K562 (cell line): ENCODE measurements around the gene SLC13A3. TPM values are rescaled to one million over a fixed set of nuclear protein-coding genes. Genes with fewer than 3 reads are reported as not detected.

Experiments
- ATAC-seq: fragments of 200-7000 bp; cut with Tn5 transposase; 3 replicates; pipeline ENCODE4 v1.9.1; 2020; ENCODE audit warnings: moderate library complexity
- BruUV-seq: library from RNA; stranded (reverse); fragments of 400-500 nt; replicated peaks from 2 replicates; lab custom pipeline; 2021; lab: Mats Ljungman, UMichigan
- CTCF ChIA-PET: fragments of 300-600 bp; formaldehyde crosslinking; extraction: SDS; loops from one replicate; lab custom pipeline; 2021; ENCODE audit warnings: low intra/inter-chr PET ratio; lab: Yijun Ruan, JAX
- POLR2A ChIA-PET: fragments of 300-600, 350-650 bp; sonication (Branson Sonifier 250); formaldehyde crosslinking; extraction: SDS; loops from one replicate; lab custom pipeline; 2021; ENCODE audit warnings: antibody characterized with exemption, inconsistent platforms; lab: Yijun Ruan, JAX
- DNase-seq, 4 experiments: peaks; one replicate each; pipeline versions ENCODE4 v3.0.0 to v3.0.0-alpha.2; 2011 to 2018; ENCODE audit warnings: low spot score in 3 of 4, mixed read lengths in 3 of 4; ENCODE audit errors: extremely low read depth in 1 of 4
- FAIRE-seq: peaks from 2 replicates; lab custom pipeline; 2011; peaks lifted over from hg19 to GRCh38; lab: Jason Lieb, UNC
- H2AFZ ChIP-seq: 2 replicates; pipeline ENCODE4 v1.6.0; 2011; ENCODE audit warnings: low read depth, low read length, control low read depth, inconsistent platforms
- H3K27ac ChIP-seq: fragments of 200-600 bp; 3 replicates; pipeline ENCODE4 v1.8.0; 2011; ENCODE audit warnings: low read depth, mild to moderate bottlenecking, control low read depth, inconsistent platforms, low read length, moderate library complexity, mixed read lengths; ENCODE audit errors: extremely low read depth
- H3K27me3 ChIP-seq, 2 experiments: fragments of 300-600 bp in 1 of 2; 2 replicates in 1 of 2; 3 replicates in 1 of 2; pipeline versions ENCODE4 v1.6.0 to v1.8.0; 2011; ENCODE audit warnings: inconsistent platforms in 2 of 2, low read length in 2 of 2, mild to moderate bottlenecking in 1 of 2, mixed read lengths in 1 of 2, moderate library complexity in 1 of 2; ENCODE audit not compliant: control insufficient read depth in 2 of 2, insufficient read depth in 2 of 2
- H3K36me3 ChIP-seq: fragments of 300-600 bp; 3 replicates; pipeline ENCODE4 v1.8.0; 2011; ENCODE audit warnings: mild to moderate bottlenecking, low read length, inconsistent platforms; ENCODE audit not compliant: control insufficient read depth, insufficient read depth
- H3K4me1 ChIP-seq, 2 experiments: fragments of 200-600 bp in 1 of 2; replicated peaks in 1 of 2; 2 replicates in 1 of 2; 3 replicates in 1 of 2; pipeline versions ENCODE4 v1.5.1 to v1.8.0; 2011; ENCODE audit warnings: inconsistent platforms in 2 of 2, low read length in 2 of 2, mild to moderate bottlenecking in 1 of 2, mixed read lengths in 1 of 2, moderate library complexity in 1 of 2; ENCODE audit not compliant: control insufficient read depth in 2 of 2, insufficient read depth in 2 of 2
- H3K4me2 ChIP-seq: 2 replicates; pipeline ENCODE4 v1.6.1; 2011; ENCODE audit warnings: low read length, control low read depth, inconsistent platforms, mixed read lengths; ENCODE audit not compliant: insufficient read depth
- H3K4me3 ChIP-seq: fragments of 200-600 bp; sonication (generic), shearing (Covaris generic); 2 replicates; pipeline ENCODE4 v1.5.1; 2016; ENCODE audit warnings: control low read depth, inconsistent platforms
- H3K79me2 ChIP-seq: fragments of 200-600 bp; 3 replicates; pipeline ENCODE4 v1.8.0; 2011; ENCODE audit warnings: low read length, inconsistent platforms; ENCODE audit not compliant: control insufficient read depth, insufficient read depth
- H3K9ac ChIP-seq, 2 experiments: 2 replicates each; pipeline versions ENCODE4 v1.6.0 to v1.6.1; 2011; ENCODE audit warnings: low read depth in 2 of 2, low read length in 2 of 2, control low read depth in 1 of 2, inconsistent platforms in 1 of 2, mild to moderate bottlenecking in 1 of 2, mixed read lengths in 1 of 2; ENCODE audit not compliant: insufficient read depth in 1 of 2
- H3K9me1 ChIP-seq: one replicate; pipeline ENCODE4 v1.6.0; 2011; ENCODE audit warnings: inconsistent platforms, mild to moderate bottlenecking, low read length, moderate library complexity; ENCODE audit not compliant: control insufficient read depth, insufficient read depth
- H3K9me3 ChIP-seq: replicated peaks from 2 replicates; pipeline ENCODE4 v1.5.1; 2011; ENCODE audit warnings: low read depth, low read length, inconsistent platforms; ENCODE audit not compliant: control insufficient read depth, insufficient read depth
- H4K20me1 ChIP-seq: replicated peaks from 2 replicates; pipeline ENCODE4 v1.6.1; 2011; ENCODE audit warnings: low read length, inconsistent platforms, mixed read lengths; ENCODE audit not compliant: control insufficient read depth, insufficient read depth
- HDGF ChIP-seq: fragments of 450-650 bp; IDR thresholded peaks from 2 replicates; pipeline ENCODE4 v1.6.1; 2016
- JUND ChIP-seq, 2 experiments: IDR thresholded peaks; 2 replicates in 1 of 2; 3 replicates in 1 of 2; pipeline ENCODE4 v1.6.1; 2011; ENCODE audit warnings: borderline replicate concordance in 2 of 2, low read depth in 2 of 2, low read length in 2 of 2, improper control_type of control experiment in 1 of 2, missing biosample characterization in 1 of 2, missing genetic modification characterization in 1 of 2, missing genetic modification reagents in 1 of 2
- KLF13 ChIP-seq: fragments of 450-650 bp; IDR thresholded peaks from 2 replicates; pipeline ENCODE4 v1.6.1; 2016; ENCODE audit warnings: missing genetic modification characterization, low read depth, mild to moderate bottlenecking, missing compliant biosample characterization, moderate library complexity, borderline replicate concordance
- L3MBTL2 ChIP-seq: fragments of 450-650 bp; IDR thresholded peaks from 2 replicates; pipeline ENCODE4 v1.6.1; 2016; ENCODE audit warnings: mild to moderate bottlenecking, moderate library complexity
- NEUROD1 ChIP-seq: fragments of 150-350 bp; IDR thresholded peaks from 2 replicates; pipeline ENCODE4 v1.6.1; 2014; ENCODE audit warnings: borderline replicate concordance, low read length, low read depth; ENCODE audit not compliant: partially characterized antibody
- NFE2L1 ChIP-seq: fragments of 450-650 bp; IDR thresholded peaks from 2 replicates; pipeline ENCODE4 v1.6.1; 2016; ENCODE audit warnings: missing genetic modification characterization, low read depth, mild to moderate bottlenecking, missing compliant biosample characterization, moderate library complexity, borderline replicate concordance
- OTX1 ChIP-seq: fragments of 450-650 bp; formaldehyde crosslinking; IDR thresholded peaks from 2 replicates; pipeline ENCODE4 v1.4.0; 2022; ENCODE audit warnings: mild to moderate bottlenecking
- PHF8 ChIP-seq: fragments of 200-600 bp; sonication (generic); IDR thresholded peaks from 2 replicates; pipeline ENCODE4 v1.6.1; 2012; ENCODE audit warnings: mixed run types, mild to moderate bottlenecking, inconsistent platforms, low read length, moderate library complexity, borderline replicate concordance
- SIX5 ChIP-seq, 2 experiments: IDR thresholded peaks; 2 replicates each; pipeline ENCODE4 v1.6.1; 2011; ENCODE audit warnings: low read length in 2 of 2, borderline replicate concordance in 1 of 2, low read depth in 1 of 2, mild to moderate bottlenecking in 1 of 2, moderate library complexity in 1 of 2; ENCODE audit not compliant: insufficient read depth in 1 of 2
- SP1 ChIP-seq: sonication (generic); formaldehyde crosslinking; IDR thresholded peaks from 2 replicates; pipeline ENCODE4 v1.8.1; 2022; ENCODE audit warnings: mild to moderate bottlenecking, missing genetic modification reagents
- SRSF1 ChIP-seq: fragments of 200-400 bp; formaldehyde crosslinking; IDR thresholded peaks from 2 replicates; pipeline ENCODE4 v1.6.1; 2017; ENCODE audit warnings: mild to moderate bottlenecking, low read depth, low read length, moderate library complexity
- TBP ChIP-seq: optimal IDR thresholded peaks from 2 replicates; pipeline ENCODE3; 2011; ENCODE audit warnings: low read depth, low read length, improper control_type of control experiment
- ZNF785 ChIP-seq: fragments of 250-450 bp; sonication (Bioruptor Pico); IDR thresholded peaks from 2 replicates; pipeline ENCODE4 v1.4.0; 2020; ENCODE audit warnings: mild to moderate bottlenecking
- WGBS: fragments of 100-300 bp; shearing (Covaris generic); methylation state at CpG from one replicate; pipeline ENCODE4 v1.1.6; 2016; ENCODE audit warnings: low coverage, mixed read lengths; ENCODE audit not compliant: insufficient coverage; ENCODE audit errors: missing lambda C conversion rate; 5-methylcytosine and 5-hydroxymethylcytosine counted together
- in situ Hi-C: fragments of 300-500 bp; cut with MboI; formaldehyde crosslinking; loops from 4 replicates; pipeline ENCODE4 v1.15.0; 2018; ENCODE audit warnings: inconsistent platforms, mixed read lengths
- intact Hi-C: fragments of 100-400 bp; cut with micrococcal nuclease; formaldehyde crosslinking; loops from 2 replicates; pipeline ENCODE4 v1.14.2; 2022
- polyA plus RNA-seq, 8 experiments: library from polyadenylated mRNA; depleted of rRNA in 4 of 8; stranded (reverse) in 5 of 8; unstranded in 3 of 8; fragments of >200 nt; fragmentation: Nextera tagmentation in 2 of 8; fragmentation: Illumina TruSeq in 1 of 8; extraction: Ambion mirVana in 2 of 8; extraction: Trizol in 1 of 8; gene quantifications; 2 replicates each; pipeline versions ENCODE4 v1.2.1 to v1.2.3, GENCODE V29; 2011 to 2014; ENCODE audit warnings: inconsistent platforms in 1 of 8, missing spikeins in 1 of 8
- total RNA-seq, 7 experiments: library from RNA; depleted of rRNA in 6 of 7; stranded (reverse); fragments of >200 nt in 6 of 7; fragmentation: Illumina TruSeq in 2 of 7; extraction: Trizol in 2 of 7; gene quantifications; 2 replicates each; pipeline versions ENCODE4 v1.2.1 to v1.2.3, GENCODE V29; 2011 to 2021; ENCODE audit warnings: low replicate concordance in 1 of 7

Gene SLC13A3
- total and polyA plus RNA-seq, 9 of the 15 experiments (the other 6 are each of a cell fraction or from before 2014, with no cell fraction given), result 5.5 to 16.4 (median 8.5) TPM

DNA sequence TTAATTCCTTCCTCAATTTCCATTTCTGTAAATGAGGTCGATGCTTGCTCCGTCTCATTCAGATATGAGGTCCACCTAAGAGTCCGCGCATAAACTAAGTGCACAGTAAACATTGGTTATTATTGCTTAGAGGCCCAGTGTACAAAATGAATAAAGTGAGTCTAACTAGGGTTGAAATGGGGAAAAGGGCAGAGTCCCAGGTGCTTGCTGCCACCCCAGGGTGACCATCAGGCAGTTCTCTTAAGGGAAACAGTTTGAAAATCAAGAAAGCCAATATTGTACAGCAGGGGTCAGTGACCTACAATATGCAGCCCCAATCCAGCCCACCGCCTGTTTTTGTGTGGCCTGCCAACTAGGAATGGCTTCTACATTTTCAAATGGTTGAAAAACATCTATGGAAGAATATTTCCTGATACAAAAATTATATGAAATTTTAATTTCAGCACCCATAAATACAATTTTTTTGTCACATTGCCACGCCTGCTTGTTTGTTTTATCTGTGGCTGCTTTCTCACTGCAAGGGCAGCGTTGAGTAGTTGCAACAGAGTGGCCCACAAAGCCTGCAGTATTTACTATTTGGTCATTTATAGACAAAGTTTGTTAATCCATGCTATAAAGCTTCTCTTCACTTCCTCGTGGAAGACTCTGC, 43.3 kb downstream of the SLC13A3 start:
- ChIA-PET CTCF (no interaction called here), POLR2A (no interaction called here)
- Histone ChIP-seq H3K27me3 (no peaks in the 10 kb centered on the region), H3K27ac (no peak overlapping the region), H3K9me3 (no peaks in the 10 kb centered on the region), H4K20me1 (no peaks in the 10 kb centered on the region), H3K4me2 (no peak overlapping the region), H2AFZ (no peak overlapping the region), H3K9me1 (no peaks in the 10 kb centered on the region), H3K9ac (no peak overlapping the region), H3K79me2 (no peaks in the 10 kb centered on the region), H3K36me3 (peaks cover 2% of the 10 kb centered on the region; the same call in 1 of the 3 replicates), H3K4me3 (no peak overlapping the region), H3K4me1 (no peaks in the 10 kb centered on the region; a peak in 1 of 5 replicates)
- DNase-seq, result no peak
- intact Hi-C loops, result no loop called here
- FAIRE-seq, result no peak
- no peak for ATAC-seq
- TF ChIP-seq PHF8 (no peak), L3MBTL2 (no peak), HDGF (no peak)
- in situ Hi-C loops, result no loop called here
- no TSS peak for BruUV-seq
- WGBS, result 78% methylated on average over 8 of the region's 8 CpGs

DNA sequence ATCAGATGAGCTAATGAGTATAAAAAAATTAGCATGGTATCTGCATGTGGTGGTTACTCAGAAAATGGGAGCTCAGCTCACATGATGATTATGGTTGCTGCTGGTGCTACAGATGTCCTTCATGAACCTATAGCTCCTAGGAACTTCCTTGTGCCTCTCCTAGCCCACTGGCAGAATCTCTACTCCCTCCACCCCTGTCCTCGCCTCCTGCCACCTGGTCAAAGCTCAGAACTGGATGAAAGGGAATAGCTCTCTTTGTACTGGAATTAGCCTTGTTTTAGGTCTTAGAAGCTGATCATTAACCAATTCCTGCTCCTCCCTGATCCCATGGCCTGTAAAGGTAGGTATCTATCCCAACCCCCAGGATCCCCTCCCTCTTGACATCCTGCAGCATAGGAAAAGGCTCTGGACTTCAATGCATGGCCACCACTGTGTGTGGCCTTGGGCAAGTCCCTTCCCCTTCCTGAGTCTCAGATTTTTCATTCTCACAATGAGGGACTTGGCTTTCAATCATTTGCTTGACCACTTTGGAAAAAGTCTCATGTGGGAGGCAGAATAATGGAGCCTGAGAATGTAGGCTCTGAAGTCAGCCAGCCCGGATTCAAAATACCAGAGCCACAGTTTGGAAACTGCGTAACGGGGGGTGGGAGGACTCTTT, 43.9 kb downstream of the SLC13A3 start:
- H3K4me3 ChIP-seq, result no peak overlapping the region
- POLR2A ChIA-PET, result interaction anchor here (3.1 kb wide), 1 partner anchor 9 kb away, joined by 12 read pairs; no protein-coding TSS in a partner anchor
- H3K9me1 ChIP-seq, result no peaks in the 10 kb centered on the region
- H3K9me3 ChIP-seq, result no peaks in the 10 kb centered on the region
- no peaks in the 10 kb centered on the region; a peak in 1 of 5 replicates for H3K4me1 ChIP-seq
- in situ Hi-C loops (no loop called here), intact Hi-C loops (no loop called here)
- H3K9ac ChIP-seq, result no peak overlapping the region
- H3K27ac ChIP-seq, result no peak overlapping the region
- no peak overlapping the region for H3K4me2 ChIP-seq
- CTCF ChIA-PET, result no interaction called here
- no peaks in the 10 kb centered on the region for H4K20me1 ChIP-seq
- H3K36me3 ChIP-seq, result peaks cover 2% of the 10 kb centered on the region; the same call in 1 of the 3 replicates
- H3K27me3 ChIP-seq, result no peaks in the 10 kb centered on the region
- no TSS peak for BruUV-seq
- WGBS, result 83% methylated on average over 4 of the region's 4 CpGs
- no peak overlapping the region for H2AFZ ChIP-seq
- ATAC-seq (no peak), DNase-seq (no peak), FAIRE-seq (no peak)
- no peaks in the 10 kb centered on the region for H3K79me2 ChIP-seq
- TF ChIP-seq NFE2L1 (tag) (no peak), SIX5 (IDR thresholded peaks at IDR 0.05; ENCODE audit: borderline replicate concordance in 1 of 2, insufficient read depth in 1 of 2, low read depth in 1 of 2, low read length in 2 of 2) (no peak), JUND (IDR thresholded peaks at IDR 0.05; ENCODE audit: borderline replicate concordance, low read depth, low read length) (no peak), JUND (tag; IDR thresholded peaks at IDR 0.05; ENCODE audit: borderline replicate concordance, low read depth, low read length) (no peak), KLF13 (tag) (no peak), NEUROD1 (no peak), OTX1 (CRISPR knock-in tag) (no peak), SP1 (CRISPR knock-in tag) (no peak), TBP (no peak), SRSF1 (no peak), ZNF785 (CRISPR knock-in tag) (no peak)
